Right cardiac atrium (tissue), 5 donors: ENCODE measurements around the gene LCN10. TPM values are rescaled to one million over a fixed set of nuclear protein-coding genes. Genes with fewer than 3 reads are reported as not detected.
"Not testable (repeated sequence)": the region's sequence is repeated elsewhere in the genome, so short reads cannot be mapped to it uniquely, and the experiment has no call there.

Experiments
- ATAC-seq, 2 donors: fragments of 200-7000 bp; cut with Tn5 transposase; one replicate each; pipeline versions ENCODE4 v1.8.0 to v1.9.1; 2020; ENCODE audit warnings: moderate library complexity in 2 of 2, mild to moderate bottlenecking in 1 of 2
- DNase-seq, 3 donors: peaks; one replicate each; pipeline ENCODE4 v3.0.0-alpha.2; 2020
- H3K27ac ChIP-seq: one replicate; pipeline ENCODE4 v1.5.1; 2013; ENCODE audit warnings: mild to moderate bottlenecking, low read length, control low read depth, moderate library complexity
- H3K27me3 ChIP-seq: one replicate; pipeline ENCODE4 v1.6.1; 2013; ENCODE audit not compliant: control insufficient read depth, insufficient read depth
- H3K4me1 ChIP-seq: one replicate; pipeline ENCODE4 v1.6.1; 2013; ENCODE audit warnings: low read length; ENCODE audit not compliant: control insufficient read depth, insufficient read depth
- H3K4me3 ChIP-seq: one replicate; pipeline ENCODE4 v1.5.1; 2013; ENCODE audit warnings: low read length, control low read depth
- H3K9me3 ChIP-seq: one replicate; pipeline ENCODE4 v1.6.1; 2013; ENCODE audit warnings: low read length; ENCODE audit not compliant: control insufficient read depth
- WGBS: extraction: QIAGEN DNeasy Blood & Tissue Kit; methylation state at CpG from one replicate; pipeline ENCODE4 v1.1.7; 2013; 5-methylcytosine and 5-hydroxymethylcytosine counted together
- intact Hi-C, 4 donors: fragments of 100-400 bp; cut with DNase I; formaldehyde crosslinking; loops; one replicate each; pipeline versions ENCODE4 v1.11.0 to v1.14.0; 2022 to 2023
- polyA plus RNA-seq: library from polyadenylated mRNA; stranded (reverse); fragments of 200-250 nt; gene quantifications from one replicate; pipeline ENCODE4 v1.2.3, GENCODE V29; 2013
- total RNA-seq, 4 donors: library from RNA; stranded (reverse); fragmentation: NEBNext Ultra II Directional; extraction: Animal tissue kit (Norgen Biotek cat#: 25700); gene quantifications; one replicate each; pipeline ENCODE4 v1.2.1, GENCODE V29; 2021
- donor health status: healthy with polysubstance abuse.
- donor health status: DM: no; HTN: yes; CAD: no.
- donor health status: DM: no; HTN: no; CAD: no.
- donor health status: DM: no; HTN: yes; CAD: no; lungs with severe emphysema.
- donor health status: DM: yes; HTN: yes; CAD: no.

Gene LCN10
- total and polyA plus RNA-seq, 5 donors: 4.5 to 14.7 (median 8.7) TPM

DNA sequence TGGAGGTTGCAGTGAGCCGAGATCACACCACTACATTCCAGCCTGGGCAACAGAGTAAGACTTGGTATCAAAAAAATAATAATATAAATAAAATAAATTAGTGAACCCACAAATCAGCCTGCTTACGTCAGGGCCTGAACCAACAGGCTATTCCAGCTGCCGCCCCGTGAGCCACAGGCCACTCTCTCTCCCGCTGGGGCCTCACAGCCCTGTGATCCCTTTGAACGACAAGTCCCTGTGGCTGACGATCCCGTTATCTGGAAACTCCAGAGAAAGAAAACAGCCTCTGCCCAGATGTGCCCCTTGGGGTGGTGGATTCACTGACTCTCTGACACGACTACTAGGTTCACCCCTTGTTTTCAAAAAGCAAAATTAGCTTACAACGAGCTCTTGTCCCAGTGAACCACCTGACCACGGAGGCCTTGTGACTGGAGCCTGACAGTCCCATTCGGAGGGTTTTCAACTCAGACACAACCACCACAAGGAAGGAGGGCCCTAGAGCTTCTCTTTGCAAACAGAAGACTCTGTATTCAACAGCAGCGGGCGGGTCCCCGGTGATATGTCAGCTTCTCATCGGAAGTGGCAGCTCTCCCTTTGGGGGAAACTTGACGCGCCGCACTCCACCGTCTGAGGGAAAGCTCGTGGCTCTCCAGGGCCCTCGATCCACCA lies 34.8 kb downstream of the LCN10 start:
- ATAC-seq: no peak
- intact Hi-C loops: loop anchor here in 1 of 4 donors (5.0 kb wide), 1 partner anchor 211 kb away; no protein-coding TSS in a partner anchor
- H3K4me1 ChIP-seq: no peaks in the 10 kb centered on the region
- no peak overlapping the region for H3K4me3 ChIP-seq
- H3K27me3 ChIP-seq: no peaks in the 10 kb centered on the region
- WGBS: 79% methylated on average over 22 of the region's 22 CpGs
- no peak overlapping the region for H3K27ac ChIP-seq
- peak in 1 of 3 donors; percentile 50 for DNase-seq
- H3K9me3 ChIP-seq: no peaks in the 10 kb centered on the region

DNA sequence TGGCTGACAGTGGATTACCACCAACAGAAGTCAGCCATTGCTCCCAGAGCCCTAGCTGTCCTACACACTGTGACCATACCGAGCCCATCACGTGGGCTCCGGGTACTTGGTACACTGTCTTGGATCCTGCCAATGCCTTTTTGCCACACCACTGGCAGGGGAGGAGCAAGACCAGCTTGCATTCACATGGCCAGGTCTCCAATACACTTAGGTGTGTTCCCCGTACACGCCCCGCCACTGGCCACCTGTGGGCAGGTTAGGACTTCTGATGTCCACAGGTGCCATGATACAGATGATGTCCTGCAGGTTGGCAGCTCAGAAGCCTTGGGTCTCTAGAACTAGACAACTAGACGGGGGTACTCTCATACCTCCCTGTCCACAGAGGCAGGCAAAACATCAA lies 35.7 kb downstream of the LCN10 start:
- Histone ChIP-seq H3K4me3 (no peak overlapping the region), H3K4me1 (no peaks in the 10 kb centered on the region), H3K27me3 (no peaks in the 10 kb centered on the region), H3K27ac (no peak overlapping the region), H3K9me3 (no peaks in the 10 kb centered on the region)
- DNase-seq: no peak
- 92% methylated on average over 7 of the region's 7 CpGs for WGBS
- intact Hi-C loops: loop anchor here in 1 of 4 donors (5.0 kb wide), 1 partner anchor 210 kb away; no protein-coding TSS in a partner anchor
- ATAC-seq: no peak

DNA sequence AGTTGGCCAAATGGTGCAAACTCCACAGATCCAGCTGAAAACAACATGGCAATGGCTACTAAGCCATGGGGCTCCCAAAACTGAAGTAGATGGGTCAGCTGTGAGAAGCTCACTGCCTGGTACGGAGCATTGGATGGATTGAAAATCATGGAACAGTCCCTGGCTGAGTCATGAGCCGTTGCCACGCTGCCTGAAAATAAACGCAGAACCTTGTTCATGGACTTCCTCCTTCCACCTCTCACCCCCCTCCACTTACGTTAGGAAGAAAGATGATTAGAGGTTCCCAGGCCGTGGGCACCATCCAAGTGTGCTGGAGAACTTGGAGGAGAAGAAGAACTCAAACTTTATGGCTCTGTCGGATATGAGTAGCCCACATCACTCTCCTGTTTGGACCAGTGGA lies 37.2 kb downstream of the LCN10 start:
- Histone ChIP-seq H3K27ac (no peak overlapping the region), H3K4me1 (no peaks in the 10 kb centered on the region), H3K27me3 (no peaks in the 10 kb centered on the region), H3K4me3 (no peak overlapping the region), H3K9me3 (no peaks in the 10 kb centered on the region)
- no peak for DNase-seq
- 63% methylated on average over 7 of the region's 7 CpGs for WGBS
- no peak for ATAC-seq
- intact Hi-C loops: loop anchor here in 1 of 4 donors (5.0 kb wide), 1 partner anchor 208 kb away; no protein-coding TSS in a partner anchor

DNA sequence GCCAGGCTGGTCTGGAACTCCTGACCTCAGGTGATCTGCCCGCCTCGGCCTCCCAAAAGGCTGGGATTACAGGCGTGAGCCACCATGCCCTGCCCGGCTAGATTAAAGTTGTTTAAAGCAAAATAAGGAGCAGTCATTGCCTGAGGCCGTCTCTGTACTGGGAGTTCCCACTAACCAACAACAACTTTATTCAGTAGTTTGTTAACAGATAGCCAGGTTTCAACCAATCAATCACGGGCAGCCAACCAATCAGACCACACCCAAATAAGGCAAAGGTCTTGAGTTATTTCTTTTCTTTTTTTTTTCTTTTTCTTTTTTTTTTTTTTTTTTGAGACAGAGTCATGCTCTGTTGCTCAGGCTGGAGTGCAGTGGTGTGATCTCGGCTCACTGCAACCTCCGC lies 38.0 kb downstream of the LCN10 start:
- WGBS: 92% methylated on average over 8 of the region's 8 CpGs
- H3K27me3 ChIP-seq, H3K9me3 ChIP-seq, H3K4me3 ChIP-seq, H3K4me1 ChIP-seq, H3K27ac ChIP-seq, ATAC-seq, DNase-seq: not testable (repeated sequence)
- intact Hi-C loops: loop anchor here in 1 of 4 donors (5.0 kb wide), 1 partner anchor 207 kb away; no protein-coding TSS in a partner anchor

DNA sequence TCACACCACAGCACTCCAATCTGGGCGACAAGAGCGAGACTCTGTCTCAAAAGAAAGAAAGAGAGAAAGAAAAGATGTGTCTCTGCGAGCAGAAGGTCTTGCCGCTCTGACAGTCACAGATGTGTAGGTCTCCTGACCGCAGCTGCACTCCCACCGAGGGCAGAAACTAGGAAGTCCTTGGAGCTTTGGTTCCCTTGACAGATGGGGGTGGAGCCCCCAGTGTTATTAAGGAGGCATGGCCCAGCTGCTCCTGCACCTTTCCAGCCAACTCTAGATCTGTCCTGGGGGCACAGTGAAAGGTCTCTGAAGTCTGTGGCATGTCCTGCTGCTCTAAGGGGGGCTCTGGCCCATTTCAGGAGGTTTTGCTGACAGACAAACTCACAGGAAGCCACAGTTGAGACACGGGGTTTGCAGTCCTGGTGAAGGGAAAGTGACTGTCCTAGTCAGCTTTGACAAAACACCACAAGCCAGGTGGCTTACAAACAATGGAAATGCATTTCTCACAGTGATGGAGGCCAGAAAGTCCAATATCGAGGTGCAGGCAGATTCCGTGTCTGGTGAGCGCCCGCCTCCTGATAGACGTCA lies 39.4 kb downstream of the LCN10 start:
- intact Hi-C loops: no loop called here
- ATAC-seq: no peak
- H3K4me1 ChIP-seq: no peaks in the 10 kb centered on the region
- no peak for DNase-seq
- no peak overlapping the region for H3K4me3 ChIP-seq
- no peaks in the 10 kb centered on the region for H3K9me3 ChIP-seq
- 82% methylated on average over 12 of the region's 12 CpGs for WGBS
- H3K27me3 ChIP-seq: no peaks in the 10 kb centered on the region
- H3K27ac ChIP-seq: no peak overlapping the region

DNA sequence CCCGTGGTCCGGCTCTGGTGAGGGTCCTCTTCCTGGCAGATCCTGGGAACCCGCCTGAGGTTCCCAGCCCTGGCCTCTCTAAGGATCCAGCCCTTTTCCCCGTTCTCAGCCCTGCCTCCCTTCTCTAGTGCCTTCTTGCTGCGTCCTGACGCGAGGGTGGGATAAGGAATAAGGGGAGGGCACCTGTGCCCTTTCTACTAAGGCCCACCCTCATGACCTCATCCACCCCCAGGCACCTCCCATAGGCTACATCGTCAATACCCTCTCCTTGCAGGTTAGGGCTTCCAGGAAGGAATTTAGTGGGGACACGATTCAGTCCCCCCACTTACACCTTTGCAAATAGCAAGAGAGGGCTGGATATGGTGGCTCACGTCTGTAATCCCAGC lies 41.1 kb downstream of the LCN10 start:
- no peak overlapping the region for H3K4me3 ChIP-seq
- H3K4me1 ChIP-seq: no peaks in the 10 kb centered on the region
- no peak overlapping the region for H3K27ac ChIP-seq
- ATAC-seq (peak in 1 of 2 donors; percentile 5), DNase-seq (no peak)
- H3K9me3 ChIP-seq: no peaks in the 10 kb centered on the region
- 53% methylated on average over 10 of the region's 10 CpGs for WGBS
- intact Hi-C loops: no loop called here
- H3K27me3 ChIP-seq: no peaks in the 10 kb centered on the region

DNA sequence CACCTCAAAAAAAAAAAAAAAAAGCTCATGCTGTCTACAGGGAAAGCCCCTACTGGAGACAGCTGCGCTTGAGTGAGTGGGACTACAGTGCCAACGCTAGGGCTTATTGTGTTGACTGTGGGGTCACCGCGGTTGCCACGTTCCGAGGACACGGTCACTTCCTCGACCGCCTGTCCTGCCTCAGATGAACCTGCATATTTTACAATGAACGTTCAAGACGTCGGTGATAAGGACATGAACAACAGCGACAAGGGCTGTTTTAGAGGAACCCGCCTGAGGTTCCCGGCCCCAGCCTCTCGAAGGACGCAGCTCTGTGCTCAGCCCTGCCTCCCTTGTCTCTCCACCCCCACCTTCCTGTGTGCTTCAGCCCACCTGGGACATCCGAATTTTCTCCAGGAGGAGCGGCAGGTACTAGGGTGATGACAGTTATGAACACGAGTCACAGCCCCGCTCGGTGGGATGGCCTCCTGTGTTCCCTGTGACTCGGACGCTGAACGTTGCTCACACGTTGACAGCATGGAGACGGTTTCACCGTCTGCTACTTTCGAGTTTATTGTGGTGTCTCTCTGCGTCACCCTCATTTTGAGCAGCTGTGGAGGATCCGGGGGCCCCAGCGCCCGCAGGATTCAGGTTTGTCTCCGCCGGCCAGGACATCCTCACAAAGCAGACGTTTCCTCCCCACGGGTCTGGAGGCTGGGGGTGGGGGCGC lies 41.6 kb downstream of the LCN10 start:
- DNase-seq (no peak), ATAC-seq (peak in 1 of 2 donors; percentile 28)
- Histone ChIP-seq H3K9me3 (no peaks in the 10 kb centered on the region), H3K27ac (no peak overlapping the region), H3K4me3 (no peak overlapping the region), H3K27me3 (no peaks in the 10 kb centered on the region), H3K4me1 (no peaks in the 10 kb centered on the region)
- intact Hi-C loops: no loop called here
- 24% methylated on average over 38 of the region's 38 CpGs for WGBS

DNA sequence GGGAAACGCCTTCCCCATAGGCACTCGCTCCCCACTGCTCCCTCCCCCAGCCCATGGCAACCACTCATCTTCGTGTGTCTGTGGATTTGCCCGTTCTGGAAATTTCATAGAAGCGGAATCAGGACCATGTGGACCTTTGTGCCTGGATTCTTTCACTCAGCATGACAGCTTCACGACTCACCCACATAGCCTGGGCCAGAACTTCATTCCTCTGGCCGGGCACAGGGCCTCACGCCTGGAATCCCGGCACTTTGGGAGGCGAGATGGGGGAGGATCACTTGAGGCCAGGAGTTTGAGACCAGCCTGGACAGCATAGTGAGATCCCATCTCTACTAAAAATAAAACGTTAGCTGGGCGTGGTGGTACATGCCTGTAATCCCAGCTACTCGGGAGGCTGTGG lies 42.4 kb downstream of the LCN10 start:
- intact Hi-C loops: no loop called here
- no peak for DNase-seq
- no peak overlapping the region for H3K27ac ChIP-seq
- H3K9me3 ChIP-seq: no peaks in the 10 kb centered on the region
- WGBS: 76% methylated on average over 13 of the region's 13 CpGs
- H3K4me1 ChIP-seq: no peaks in the 10 kb centered on the region
- no peak overlapping the region for H3K4me3 ChIP-seq
- no peak for ATAC-seq
- no peaks in the 10 kb centered on the region for H3K27me3 ChIP-seq

DNA sequence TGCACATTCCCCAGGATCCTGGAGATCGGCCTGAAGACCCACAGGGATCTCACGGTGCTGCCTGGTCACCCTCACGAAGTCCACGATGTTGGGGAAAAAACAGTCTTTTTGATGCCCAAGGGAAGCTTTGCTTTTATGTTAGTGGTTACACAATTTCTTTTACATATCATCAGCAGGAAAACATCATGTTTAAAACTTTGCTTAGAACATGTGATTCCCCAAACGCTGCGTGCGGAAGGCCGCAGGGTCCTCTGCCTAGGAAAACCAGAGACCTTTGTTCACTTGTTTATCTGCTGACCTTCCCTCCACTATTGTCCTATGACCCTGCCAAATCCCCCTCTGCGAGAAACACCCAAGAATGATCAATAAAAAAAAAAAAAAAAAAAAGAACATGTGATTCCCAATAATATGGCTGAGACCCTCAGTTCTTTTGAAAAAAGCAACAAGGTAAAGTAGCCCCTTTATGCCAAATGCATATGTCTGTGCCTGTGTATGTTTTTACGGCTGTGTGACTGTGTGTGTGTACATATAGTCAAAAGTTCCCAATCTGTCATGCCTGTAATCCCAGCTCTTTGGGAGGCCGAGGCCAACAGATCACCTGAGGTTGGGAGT lies 44.0 kb downstream of the LCN10 start:
- intact Hi-C loops: no loop called here
- 88% methylated on average over 11 of the region's 11 CpGs for WGBS
- DNase-seq (no peak), ATAC-seq (no peak)
- no peaks in the 10 kb centered on the region for H3K27me3 ChIP-seq
- no peak overlapping the region for H3K27ac ChIP-seq
- H3K4me1 ChIP-seq: no peaks in the 10 kb centered on the region
- no peak overlapping the region for H3K4me3 ChIP-seq
- no peaks in the 10 kb centered on the region for H3K9me3 ChIP-seq

DNA sequence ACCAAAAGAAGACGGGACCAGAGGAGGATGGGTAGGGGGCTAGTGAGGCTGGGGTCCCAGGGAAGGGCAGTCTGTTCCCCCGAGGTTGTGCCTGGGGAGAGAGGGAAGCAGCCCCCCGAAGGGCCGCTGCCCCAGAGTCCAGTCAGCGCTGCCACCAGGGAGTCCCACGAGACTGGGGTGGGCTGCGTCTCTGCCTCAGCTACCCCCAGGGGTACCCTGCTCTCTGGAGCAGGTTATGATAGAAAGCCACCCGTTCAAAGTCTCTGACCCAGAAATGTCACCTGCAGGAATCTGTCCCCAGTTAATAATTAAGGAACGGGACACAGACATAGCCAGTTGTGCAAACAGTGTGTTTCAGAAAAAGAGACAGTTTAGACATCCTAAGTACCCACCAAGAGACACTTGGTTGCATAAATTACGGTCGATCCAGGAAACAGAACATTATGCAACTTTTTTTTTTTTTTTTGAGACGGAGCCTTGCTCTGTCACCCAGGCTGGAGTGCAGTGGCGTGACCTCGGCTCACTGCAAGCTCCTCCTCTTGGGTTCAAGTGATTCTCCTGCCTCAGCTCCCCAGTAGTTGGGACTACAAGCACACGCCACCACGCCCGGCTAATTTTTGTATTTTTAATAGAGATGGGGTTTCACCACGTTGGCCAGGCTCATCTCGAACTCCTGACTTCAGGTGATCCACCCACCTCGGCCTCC lies 44.8 kb downstream of the LCN10 start:
- H3K4me3 ChIP-seq: no peak overlapping the region
- ATAC-seq: no peak
- no peaks in the 10 kb centered on the region for H3K9me3 ChIP-seq
- H3K27me3 ChIP-seq: no peaks in the 10 kb centered on the region
- 73% methylated on average over 20 of the region's 20 CpGs for WGBS
- no peaks in the 10 kb centered on the region for H3K4me1 ChIP-seq
- H3K27ac ChIP-seq: no peak overlapping the region
- DNase-seq: peak in 1 of 3 donors; percentile 53
- intact Hi-C loops: no loop called here
